ENCODE data around the gene GRIN2A.

DNA sequence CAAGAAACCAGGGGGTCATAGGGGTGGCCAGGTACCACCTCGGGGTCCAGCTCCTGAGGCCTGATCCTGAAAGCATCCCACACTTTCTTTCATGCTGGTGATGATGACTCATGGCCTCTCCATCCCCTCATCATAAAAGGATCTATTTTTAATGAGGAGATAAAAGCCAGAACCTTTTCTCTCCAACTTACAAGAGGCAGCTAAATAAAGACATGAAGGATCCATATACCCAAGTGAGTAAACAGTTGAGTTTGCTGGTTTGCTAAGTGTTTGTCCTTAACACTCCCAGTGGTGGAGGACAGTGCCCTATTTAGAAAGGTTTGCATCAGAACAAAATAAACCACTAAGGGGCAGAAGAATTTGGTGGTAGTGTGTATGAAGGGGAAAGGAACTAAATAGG is 383.8 kb downstream of the GRIN2A start:
- TF ChIP-seq, protein P1, sequence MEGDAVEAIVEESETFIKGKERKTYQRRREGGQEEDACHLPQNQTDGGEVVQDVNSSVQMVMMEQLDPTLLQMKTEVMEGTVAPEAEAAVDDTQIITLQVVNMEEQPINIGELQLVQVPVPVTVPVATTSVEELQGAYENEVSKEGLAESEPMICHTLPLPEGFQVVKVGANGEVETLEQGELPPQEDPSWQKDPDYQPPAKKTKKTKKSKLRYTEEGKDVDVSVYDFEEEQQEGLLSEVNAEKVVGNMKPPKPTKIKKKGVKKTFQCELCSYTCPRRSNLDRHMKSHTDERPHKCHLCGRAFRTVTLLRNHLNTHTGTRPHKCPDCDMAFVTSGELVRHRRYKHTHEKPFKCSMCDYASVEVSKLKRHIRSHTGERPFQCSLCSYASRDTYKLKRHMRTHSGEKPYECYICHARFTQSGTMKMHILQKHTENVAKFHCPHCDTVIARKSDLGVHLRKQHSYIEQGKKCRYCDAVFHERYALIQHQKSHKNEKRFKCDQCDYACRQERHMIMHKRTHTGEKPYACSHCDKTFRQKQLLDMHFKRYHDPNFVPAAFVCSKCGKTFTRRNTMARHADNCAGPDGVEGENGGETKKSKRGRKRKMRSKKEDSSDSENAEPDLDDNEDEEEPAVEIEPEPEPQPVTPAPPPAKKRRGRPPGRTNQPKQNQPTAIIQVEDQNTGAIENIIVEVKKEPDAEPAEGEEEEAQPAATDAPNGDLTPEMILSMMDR (IDR thresholded peaks at IDR 0.05): no peak
- TF ChIP-seq POLR2A (IDR thresholded peaks at IDR 0.05): no peak

Data from Peyer's patch (tissue), 4 donors.